Thymus (tissue), 14 donors: ENCODE results near the gene ZNF593. TPM values are rescaled to one million over a fixed set of nuclear protein-coding genes. Genes with fewer than 3 reads are reported as not detected.
A peak's percentile ranks its signal among the peaks of the same experiment; 100 is the strongest.

Experiments
- DNase-seq, 9 donors: peaks; one replicate each; pipeline ENCODE4 v3.0.0-alpha.2; 2013; ENCODE audit warnings: low spot score in 9 of 9, low read depth in 6 of 9, missing footprints in 1 of 9
- H3K27ac ChIP-seq, 2 donors: one replicate each; pipeline ENCODE4 v1.5.1; 2013; ENCODE audit warnings: control low read depth in 1 of 2, low read depth in 1 of 2, low read length in 1 of 2, mild to moderate bottlenecking in 1 of 2, moderate library complexity in 1 of 2
- H3K27me3 ChIP-seq, 2 donors: one replicate each; pipeline ENCODE4 v1.5.1; 2013; ENCODE audit warnings: low read length in 1 of 2; ENCODE audit not compliant: control insufficient read depth in 2 of 2, insufficient read depth in 1 of 2
- H3K36me3 ChIP-seq, 2 donors: one replicate each; pipeline ENCODE4 v1.5.1; 2013; ENCODE audit warnings: low read length in 1 of 2, mild to moderate bottlenecking in 1 of 2, moderate library complexity in 1 of 2; ENCODE audit not compliant: control insufficient read depth in 2 of 2, insufficient read depth in 2 of 2
- H3K4me1 ChIP-seq, 2 donors: one replicate each; pipeline ENCODE4 v1.5.1; 2013; ENCODE audit warnings: low read length in 2 of 2; ENCODE audit not compliant: control insufficient read depth in 2 of 2, insufficient read depth in 2 of 2
- H3K4me3 ChIP-seq, 2 donors: one replicate each; pipeline ENCODE4 v1.5.1; 2013; ENCODE audit warnings: low read length in 2 of 2, control low read depth in 1 of 2, mild to moderate bottlenecking in 1 of 2
- H3K9me3 ChIP-seq, 2 donors: one replicate each; pipeline ENCODE4 v1.5.1; 2013; ENCODE audit warnings: low read length in 1 of 2, mild to moderate bottlenecking in 1 of 2; ENCODE audit not compliant: control insufficient read depth in 2 of 2, insufficient read depth in 1 of 2
- WGBS: extraction: QIAGEN DNeasy Blood & Tissue Kit; methylation state at CpG from one replicate; pipeline ENCODE4 v1.1.7; 2013; 5-methylcytosine and 5-hydroxymethylcytosine counted together
- long read RNA-seq, 10 donors: transcript quantifications; one replicate each; lab custom pipeline, GENCODE V29; 2026
- polyA plus RNA-seq: library from polyadenylated mRNA; stranded (reverse); fragments of 200-250 nt; gene quantifications from one replicate; pipeline ENCODE4 v1.2.3, GENCODE V29; 2013
- total RNA-seq: library from RNA; stranded (reverse); fragments of 120-200 nt; gene quantifications from one replicate; pipeline ENCODE4 v1.2.4, GENCODE V29; 2013
- donor health status: healthy.

Gene ZNF593
- 17.4 TPM for total RNA-seq
- polyA plus RNA-seq: 79.0 TPM
- long read RNA-seq, donor 1, partial matches to known transcripts: 0 of 1 reads
- long read RNA-seq, donor 1, other reads (novel, unspliced or antisense): 0 of 1 reads
- long read RNA-seq, donor 2, transcript ZNF593-202 (3 exons, 675 nt): major isoform, 18 of 19 reads
- long read RNA-seq, donor 2, partial matches to known transcripts: 0 of 19 reads
- long read RNA-seq, donor 2, other reads (novel, unspliced or antisense): 0 of 19 reads
- long read RNA-seq, donor 3, transcript ZNF593-202 (3 exons, 675 nt): major isoform, 21 of 22 reads
- long read RNA-seq, donor 3, partial matches to known transcripts: 0 of 22 reads
- long read RNA-seq, donor 3, other reads (novel, unspliced or antisense): 0 of 22 reads
- long read RNA-seq, donor 4, transcript ZNF593-202 (3 exons, 675 nt): major isoform, 6 of 6 reads
- long read RNA-seq, donor 4, partial matches to known transcripts: 0 of 6 reads
- long read RNA-seq, donor 4, other reads (novel, unspliced or antisense): 0 of 6 reads
- long read RNA-seq, donor 5, transcript ZNF593-202 (3 exons, 675 nt): major isoform, 45 of 45 reads
- long read RNA-seq, donor 5, partial matches to known transcripts: 0 of 45 reads
- long read RNA-seq, donor 5, other reads (novel, unspliced or antisense): 0 of 45 reads
- long read RNA-seq, donor 6, transcript ZNF593-202 (3 exons, 675 nt): major isoform, 14 of 14 reads
- long read RNA-seq, donor 6, partial matches to known transcripts: 0 of 14 reads
- long read RNA-seq, donor 6, other reads (novel, unspliced or antisense): 0 of 14 reads
- long read RNA-seq, donor 7, transcript ZNF593-202 (3 exons, 675 nt): major isoform, 12 of 12 reads
- long read RNA-seq, donor 7, partial matches to known transcripts: 0 of 12 reads
- long read RNA-seq, donor 7, other reads (novel, unspliced or antisense): 0 of 12 reads
- long read RNA-seq, donor 8, transcript ZNF593-202 (3 exons, 675 nt): major isoform, 6 of 6 reads
- long read RNA-seq, donor 8, partial matches to known transcripts: 0 of 6 reads
- long read RNA-seq, donor 8, other reads (novel, unspliced or antisense): 0 of 6 reads
- long read RNA-seq, donor 9, transcript ZNF593-202 (3 exons, 675 nt): major isoform, 7 of 7 reads
- long read RNA-seq, donor 9, partial matches to known transcripts: 0 of 7 reads
- long read RNA-seq, donor 9, other reads (novel, unspliced or antisense): 0 of 7 reads
- long read RNA-seq, donor 10, transcript ZNF593-202 (3 exons, 675 nt): major isoform, 15 of 15 reads
- long read RNA-seq, donor 10, partial matches to known transcripts: 0 of 15 reads
- long read RNA-seq, donor 10, other reads (novel, unspliced or antisense): 0 of 15 reads

DNA sequence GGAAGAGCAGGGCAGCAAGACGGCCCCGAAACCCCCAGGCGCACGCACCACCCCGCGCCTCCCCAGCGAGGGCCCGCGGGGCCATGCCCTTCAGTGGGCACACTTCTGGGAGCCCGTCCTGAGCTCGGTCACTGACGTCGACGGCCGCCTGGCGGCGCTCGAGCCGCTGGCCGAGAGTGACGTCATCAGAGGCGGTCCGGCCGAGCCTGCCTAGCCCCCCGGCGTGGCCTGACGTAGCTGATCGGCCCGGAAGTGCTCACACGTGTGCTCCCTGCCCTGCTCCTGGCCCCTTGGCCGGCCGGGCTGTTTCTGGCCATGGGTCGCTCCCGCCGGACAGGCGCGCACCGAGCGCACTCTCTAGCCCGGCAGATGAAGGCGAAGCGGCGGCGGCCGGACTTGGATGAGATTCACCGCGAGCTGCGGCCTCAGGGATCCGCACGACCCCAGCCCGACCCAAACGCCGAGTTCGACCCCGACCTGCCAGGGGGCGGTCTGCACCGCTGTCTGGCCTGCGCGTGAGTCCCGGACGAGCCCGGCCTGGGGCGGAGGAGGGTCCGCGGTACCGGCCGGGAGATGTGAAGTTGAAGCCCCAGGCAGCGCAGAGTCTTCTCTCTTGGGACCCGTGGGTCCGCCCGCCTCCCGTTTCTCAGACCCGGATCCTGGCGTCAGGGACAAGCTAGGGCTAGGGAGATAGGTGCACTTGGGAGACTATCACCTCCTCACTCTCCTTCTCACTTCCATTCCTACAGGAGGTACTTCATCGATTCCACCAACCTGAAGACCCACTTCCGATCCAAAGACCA is at the start of gene ZNF593:
Gene ZNF593 (plus strand): TSS at position 240 of the 803 bp plus-strand sequence. CDS start 76 bp downstream, at position 316.
- Histone ChIP-seq H3K4me1 (peaks cover 10 to 27% of the 10 kb centered on the region in 2 donors), H3K4me3 (peak within 1 kb of the TSS; percentile 67 to 87), H3K9me3 (no peaks in the 10 kb centered on the region), H3K27me3 (peaks cover under 1 to 27% of the 10 kb centered on the region in 2 donors), H3K27ac (peak within 1 kb of the TSS in 1 of 2 donors; percentile 68), H3K36me3 (peaks cover 2 to 3% of the 10 kb centered on the region in 2 donors)
- DNase-seq: peak in 6 of 9 donors; percentile 49 to 77 (median 63)
- 2% methylated on average over 76 of the region's 76 CpGs for WGBS

DNA sequence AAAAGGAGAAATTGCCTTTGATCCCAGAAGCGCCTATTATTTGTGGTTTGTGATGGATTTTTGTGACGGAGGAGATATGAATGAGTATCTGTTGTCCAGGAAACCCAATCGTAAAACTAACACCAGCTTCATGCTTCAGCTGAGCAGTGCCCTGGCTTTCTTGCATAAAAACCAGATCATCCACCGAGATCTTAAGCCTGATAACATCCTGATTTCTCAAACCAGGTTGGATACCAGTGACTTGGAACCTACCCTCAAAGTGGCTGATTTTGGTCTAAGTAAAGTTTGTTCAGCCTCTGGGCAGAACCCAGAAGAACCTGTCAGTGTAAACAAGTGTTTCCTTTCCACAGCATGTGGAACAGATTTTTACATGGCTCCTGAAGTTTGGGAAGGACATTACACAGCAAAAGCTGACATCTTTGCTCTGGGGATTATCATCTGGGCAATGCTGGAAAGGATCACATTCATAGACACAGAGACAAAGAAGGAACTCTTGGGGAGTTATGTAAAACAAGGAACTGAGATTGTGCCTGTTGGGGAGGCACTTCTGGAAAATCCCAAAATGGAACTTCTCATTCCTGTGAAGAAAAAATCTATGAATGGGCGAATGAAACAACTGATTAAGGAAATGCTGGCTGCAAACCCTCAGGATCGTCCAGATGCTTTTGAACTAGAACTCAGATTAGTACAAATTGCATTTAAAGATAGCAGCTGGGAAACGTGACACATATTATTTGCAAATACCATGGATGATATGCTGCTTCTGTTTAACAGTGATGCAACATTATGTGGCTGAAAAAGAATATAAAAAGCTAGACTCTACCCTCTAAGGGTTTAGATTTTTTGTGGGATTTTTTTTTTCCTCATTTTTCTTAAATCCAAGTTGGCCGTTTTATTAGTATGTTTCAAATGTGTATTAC is 47.6 kb upstream of the ZNF593 start:
- Histone ChIP-seq H3K9me3 (no peaks in the 10 kb centered on the region), H3K27me3 (no peaks in the 10 kb centered on the region), H3K4me3 (no peak overlapping the region), H3K27ac (no peak overlapping the region), H3K4me1 (peaks cover 14 to 30% of the 10 kb centered on the region in 2 donors), H3K36me3 (peaks cover 16 to 32% of the 10 kb centered on the region in 2 donors)
- DNase-seq: no peak
- WGBS: 93% methylated on average over 8 of the region's 8 CpGs

DNA sequence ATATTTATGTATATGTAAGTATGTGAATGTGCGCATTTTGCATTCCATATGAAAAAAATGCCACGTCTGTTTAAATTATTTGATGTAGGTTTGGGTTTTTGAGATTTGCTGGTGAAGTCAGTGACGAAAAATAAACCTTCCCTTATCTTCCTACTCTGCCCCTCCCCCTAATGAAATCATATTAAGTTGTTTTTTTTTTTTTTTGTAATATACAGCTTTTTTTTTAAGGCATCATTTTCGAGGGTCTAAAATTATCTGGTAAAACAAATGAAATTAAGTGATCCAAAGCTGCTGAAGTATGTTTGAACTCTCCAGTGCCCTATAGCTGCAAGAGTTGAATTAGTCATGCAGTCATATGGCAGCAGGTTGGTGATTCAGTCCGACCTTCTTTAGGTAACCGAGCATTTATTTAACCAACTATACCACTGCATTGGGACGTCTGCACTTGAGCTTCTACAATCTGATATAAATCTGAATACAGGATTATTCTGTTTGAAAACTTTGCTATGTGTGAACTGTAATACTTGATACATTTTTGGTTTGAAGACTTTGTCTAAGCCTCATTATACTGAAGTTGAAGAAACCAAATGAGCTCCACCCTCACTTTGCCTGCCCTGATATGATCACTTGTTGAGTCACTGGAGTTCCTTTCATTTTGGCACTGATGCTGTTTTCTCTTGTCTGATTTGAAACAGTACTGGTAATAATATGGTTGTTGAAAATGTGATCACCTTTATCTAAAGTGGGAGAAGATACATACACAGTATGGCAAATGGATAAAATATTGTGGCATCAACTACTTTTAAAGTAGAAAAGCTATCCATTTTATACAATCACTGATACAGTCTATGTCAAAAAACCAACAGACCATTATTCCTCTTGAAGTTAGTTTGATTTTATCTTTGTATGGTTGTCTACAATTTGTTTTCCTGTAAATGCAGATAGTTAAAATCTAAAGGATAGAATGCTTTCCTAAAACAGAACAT is 46.4 kb upstream of the ZNF593 start:
- H3K27me3 ChIP-seq: no peaks in the 10 kb centered on the region
- H3K9me3 ChIP-seq: no peaks in the 10 kb centered on the region
- no peak overlapping the region for H3K4me3 ChIP-seq
- WGBS: 93% methylated on average over 7 of the region's 7 CpGs
- peak in 2 of 9 donors; percentile 41 to 66 for DNase-seq
- peak overlapping the region in 1 of 2 donors; percentile 22 for H3K27ac ChIP-seq
- H3K36me3 ChIP-seq: peaks cover 9 to 21% of the 10 kb centered on the region in 2 donors
- H3K4me1 ChIP-seq: peaks cover 25 to 42% of the 10 kb centered on the region in 2 donors

DNA sequence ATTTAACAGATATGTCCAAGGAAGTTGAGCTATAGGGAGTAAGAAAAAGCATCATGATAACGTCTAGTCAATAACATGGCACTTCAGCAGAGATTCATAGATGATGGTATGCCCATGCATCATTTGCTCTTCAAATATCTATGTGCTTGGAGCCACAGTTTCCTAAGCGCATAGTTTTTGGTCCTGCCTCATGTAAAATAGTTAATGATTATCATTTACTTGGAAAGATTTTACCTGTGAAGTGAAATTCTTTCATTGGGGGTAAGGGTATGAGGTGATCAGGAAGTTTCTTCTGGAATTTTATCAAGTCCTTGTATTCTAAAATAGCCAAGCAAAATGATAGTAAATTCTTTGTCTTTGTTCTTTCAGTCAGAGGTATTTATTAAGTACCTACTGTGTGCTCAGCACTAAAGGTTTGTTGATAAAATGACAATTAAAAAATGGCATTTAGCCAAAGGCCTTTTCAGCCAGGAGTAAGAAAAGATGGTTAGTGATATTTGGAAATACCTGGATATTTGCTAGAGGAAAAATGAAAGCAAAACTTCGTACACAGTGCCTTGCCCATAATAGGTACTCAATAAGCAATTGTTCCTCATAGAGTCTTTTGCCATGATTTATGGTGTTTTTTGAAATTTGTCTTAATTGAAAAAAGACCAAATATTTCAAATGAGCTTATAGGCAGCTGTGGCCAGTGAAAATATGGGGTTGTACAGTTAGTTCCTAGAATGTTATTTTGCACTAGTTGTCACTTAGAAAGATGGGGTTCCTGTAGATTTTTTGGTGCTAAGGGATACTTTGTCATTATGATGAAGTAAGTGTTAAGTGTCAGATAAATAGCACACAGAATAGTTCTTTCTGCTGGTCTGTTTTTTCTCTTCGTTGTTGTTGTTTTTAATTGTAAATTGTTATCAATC is 45.0 kb upstream of the ZNF593 start:
- peaks cover 24 to 38% of the 10 kb centered on the region in 2 donors for H3K4me1 ChIP-seq
- H3K27ac ChIP-seq: no peak overlapping the region

DNA sequence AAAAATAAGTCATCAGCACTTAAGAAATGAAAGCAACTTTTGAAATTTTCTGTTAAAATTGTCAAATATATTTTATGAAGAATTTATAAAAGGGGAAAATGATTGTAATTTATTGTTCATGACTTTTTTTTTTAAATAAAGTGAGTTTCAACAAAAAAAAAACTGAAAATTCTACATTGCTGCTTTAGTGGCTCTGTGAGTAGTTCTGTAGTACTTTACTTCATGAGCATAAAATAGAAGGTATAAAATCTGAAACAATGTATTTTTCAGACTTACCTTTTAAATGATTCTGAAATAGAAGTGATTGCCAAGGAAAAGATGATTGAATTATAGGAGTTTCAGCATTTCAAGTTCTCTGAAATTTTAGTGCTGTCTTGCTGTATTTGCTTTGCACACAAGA is 44.3 kb upstream of the ZNF593 start:
- H3K27me3 ChIP-seq: no peaks in the 10 kb centered on the region
- no peak overlapping the region for H3K4me3 ChIP-seq
- no peak for DNase-seq
- peaks cover 9 to 13% of the 10 kb centered on the region in 2 donors for H3K36me3 ChIP-seq
- H3K9me3 ChIP-seq: no peaks in the 10 kb centered on the region
- H3K4me1 ChIP-seq: peaks cover 19 to 31% of the 10 kb centered on the region in 2 donors
- H3K27ac ChIP-seq: peak overlapping the region in 1 of 2 donors; percentile 96

More for the DNA sequence above, 45.0 kb upstream of the ZNF593 start:
- 92% methylated on average over 4 of the region's 4 CpGs for WGBS
- H3K9me3 ChIP-seq: no peaks in the 10 kb centered on the region
- no peaks in the 10 kb centered on the region for H3K27me3 ChIP-seq
- peaks cover 9 to 13% of the 10 kb centered on the region in 2 donors for H3K36me3 ChIP-seq
- no peak for DNase-seq
- H3K4me3 ChIP-seq: no peak overlapping the region

DNA sequence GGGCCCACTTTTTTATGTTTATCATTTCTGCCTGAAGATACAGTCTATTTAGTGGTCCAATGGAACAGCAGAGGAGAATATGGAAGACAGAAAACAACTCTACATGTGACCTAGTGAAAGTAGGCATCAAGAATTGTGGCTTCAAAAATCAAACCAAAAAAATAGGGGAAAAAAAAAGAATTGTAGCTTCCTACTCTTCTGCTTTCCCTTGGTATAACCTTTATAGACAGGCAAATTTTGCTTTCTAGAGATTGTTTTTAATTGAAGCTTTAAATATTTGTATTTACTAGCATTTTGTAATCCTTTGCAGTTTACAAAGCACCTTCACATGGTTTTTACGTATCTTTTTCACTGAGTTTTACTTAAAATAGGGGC is 43.8 kb upstream of the ZNF593 start:
- Histone ChIP-seq H3K27ac (peak overlapping the region; percentile 84 to 96), H3K36me3 (peaks cover 9 to 13% of the 10 kb centered on the region in 2 donors), H3K4me3 (peak overlapping the region; percentile 3 to 34), H3K9me3 (no peaks in the 10 kb centered on the region), H3K4me1 (peaks cover 24 to 34% of the 10 kb centered on the region in 2 donors), H3K27me3 (no peaks in the 10 kb centered on the region)
- WGBS: 6% methylated on average over 1 of the region's 1 CpG
- DNase-seq: no peak
